ENCODE results near the gene KLHL17. TPM values are rescaled to one million over a fixed set of nuclear protein-coding genes. Genes with fewer than 3 reads are reported as not detected.
A peak's percentile ranks its signal among the peaks of the same experiment; 100 is the strongest.

Gene KLHL17
- total and polyA plus RNA-seq, 9 of the 15 experiments (the other 6 are each of a cell fraction or from before 2014, with no cell fraction given) = 0.14 to 84.8 (median 13.0) TPM

DNA sequence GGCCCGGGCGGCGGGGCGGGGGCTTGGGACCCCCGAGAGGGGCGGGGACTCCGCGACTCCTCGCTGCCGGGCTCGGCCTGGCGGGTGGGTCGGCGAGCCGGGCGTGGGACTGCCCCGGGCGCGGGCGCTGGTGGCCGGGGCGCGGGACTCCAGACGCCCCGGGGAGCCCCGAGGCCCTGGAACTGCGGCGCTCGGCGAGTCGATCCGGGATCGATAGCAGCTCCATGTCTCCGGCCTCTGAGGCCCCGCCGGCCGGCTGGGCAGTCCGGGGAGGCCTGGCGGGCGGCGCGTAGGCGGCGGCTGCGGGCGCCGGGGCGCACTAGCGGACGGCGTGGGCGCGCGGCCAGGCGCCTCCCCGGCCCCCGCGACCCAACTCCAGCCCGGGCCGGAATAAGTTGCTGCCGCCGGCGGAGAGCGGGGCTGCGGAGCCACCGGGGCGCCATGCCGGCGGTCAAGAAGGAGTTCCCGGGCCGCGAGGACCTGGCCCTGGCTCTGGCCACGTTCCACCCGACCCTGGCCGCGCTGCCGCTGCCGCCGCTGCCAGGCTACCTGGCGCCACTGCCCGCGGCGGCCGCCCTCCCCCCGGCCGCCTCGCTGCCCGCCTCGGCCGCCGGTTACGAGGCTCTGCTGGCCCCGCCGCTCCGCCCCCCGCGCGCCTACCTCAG, 36.3 kb upstream of the KLHL17 start (continued):
- TF ChIP-seq, protein P1, sequence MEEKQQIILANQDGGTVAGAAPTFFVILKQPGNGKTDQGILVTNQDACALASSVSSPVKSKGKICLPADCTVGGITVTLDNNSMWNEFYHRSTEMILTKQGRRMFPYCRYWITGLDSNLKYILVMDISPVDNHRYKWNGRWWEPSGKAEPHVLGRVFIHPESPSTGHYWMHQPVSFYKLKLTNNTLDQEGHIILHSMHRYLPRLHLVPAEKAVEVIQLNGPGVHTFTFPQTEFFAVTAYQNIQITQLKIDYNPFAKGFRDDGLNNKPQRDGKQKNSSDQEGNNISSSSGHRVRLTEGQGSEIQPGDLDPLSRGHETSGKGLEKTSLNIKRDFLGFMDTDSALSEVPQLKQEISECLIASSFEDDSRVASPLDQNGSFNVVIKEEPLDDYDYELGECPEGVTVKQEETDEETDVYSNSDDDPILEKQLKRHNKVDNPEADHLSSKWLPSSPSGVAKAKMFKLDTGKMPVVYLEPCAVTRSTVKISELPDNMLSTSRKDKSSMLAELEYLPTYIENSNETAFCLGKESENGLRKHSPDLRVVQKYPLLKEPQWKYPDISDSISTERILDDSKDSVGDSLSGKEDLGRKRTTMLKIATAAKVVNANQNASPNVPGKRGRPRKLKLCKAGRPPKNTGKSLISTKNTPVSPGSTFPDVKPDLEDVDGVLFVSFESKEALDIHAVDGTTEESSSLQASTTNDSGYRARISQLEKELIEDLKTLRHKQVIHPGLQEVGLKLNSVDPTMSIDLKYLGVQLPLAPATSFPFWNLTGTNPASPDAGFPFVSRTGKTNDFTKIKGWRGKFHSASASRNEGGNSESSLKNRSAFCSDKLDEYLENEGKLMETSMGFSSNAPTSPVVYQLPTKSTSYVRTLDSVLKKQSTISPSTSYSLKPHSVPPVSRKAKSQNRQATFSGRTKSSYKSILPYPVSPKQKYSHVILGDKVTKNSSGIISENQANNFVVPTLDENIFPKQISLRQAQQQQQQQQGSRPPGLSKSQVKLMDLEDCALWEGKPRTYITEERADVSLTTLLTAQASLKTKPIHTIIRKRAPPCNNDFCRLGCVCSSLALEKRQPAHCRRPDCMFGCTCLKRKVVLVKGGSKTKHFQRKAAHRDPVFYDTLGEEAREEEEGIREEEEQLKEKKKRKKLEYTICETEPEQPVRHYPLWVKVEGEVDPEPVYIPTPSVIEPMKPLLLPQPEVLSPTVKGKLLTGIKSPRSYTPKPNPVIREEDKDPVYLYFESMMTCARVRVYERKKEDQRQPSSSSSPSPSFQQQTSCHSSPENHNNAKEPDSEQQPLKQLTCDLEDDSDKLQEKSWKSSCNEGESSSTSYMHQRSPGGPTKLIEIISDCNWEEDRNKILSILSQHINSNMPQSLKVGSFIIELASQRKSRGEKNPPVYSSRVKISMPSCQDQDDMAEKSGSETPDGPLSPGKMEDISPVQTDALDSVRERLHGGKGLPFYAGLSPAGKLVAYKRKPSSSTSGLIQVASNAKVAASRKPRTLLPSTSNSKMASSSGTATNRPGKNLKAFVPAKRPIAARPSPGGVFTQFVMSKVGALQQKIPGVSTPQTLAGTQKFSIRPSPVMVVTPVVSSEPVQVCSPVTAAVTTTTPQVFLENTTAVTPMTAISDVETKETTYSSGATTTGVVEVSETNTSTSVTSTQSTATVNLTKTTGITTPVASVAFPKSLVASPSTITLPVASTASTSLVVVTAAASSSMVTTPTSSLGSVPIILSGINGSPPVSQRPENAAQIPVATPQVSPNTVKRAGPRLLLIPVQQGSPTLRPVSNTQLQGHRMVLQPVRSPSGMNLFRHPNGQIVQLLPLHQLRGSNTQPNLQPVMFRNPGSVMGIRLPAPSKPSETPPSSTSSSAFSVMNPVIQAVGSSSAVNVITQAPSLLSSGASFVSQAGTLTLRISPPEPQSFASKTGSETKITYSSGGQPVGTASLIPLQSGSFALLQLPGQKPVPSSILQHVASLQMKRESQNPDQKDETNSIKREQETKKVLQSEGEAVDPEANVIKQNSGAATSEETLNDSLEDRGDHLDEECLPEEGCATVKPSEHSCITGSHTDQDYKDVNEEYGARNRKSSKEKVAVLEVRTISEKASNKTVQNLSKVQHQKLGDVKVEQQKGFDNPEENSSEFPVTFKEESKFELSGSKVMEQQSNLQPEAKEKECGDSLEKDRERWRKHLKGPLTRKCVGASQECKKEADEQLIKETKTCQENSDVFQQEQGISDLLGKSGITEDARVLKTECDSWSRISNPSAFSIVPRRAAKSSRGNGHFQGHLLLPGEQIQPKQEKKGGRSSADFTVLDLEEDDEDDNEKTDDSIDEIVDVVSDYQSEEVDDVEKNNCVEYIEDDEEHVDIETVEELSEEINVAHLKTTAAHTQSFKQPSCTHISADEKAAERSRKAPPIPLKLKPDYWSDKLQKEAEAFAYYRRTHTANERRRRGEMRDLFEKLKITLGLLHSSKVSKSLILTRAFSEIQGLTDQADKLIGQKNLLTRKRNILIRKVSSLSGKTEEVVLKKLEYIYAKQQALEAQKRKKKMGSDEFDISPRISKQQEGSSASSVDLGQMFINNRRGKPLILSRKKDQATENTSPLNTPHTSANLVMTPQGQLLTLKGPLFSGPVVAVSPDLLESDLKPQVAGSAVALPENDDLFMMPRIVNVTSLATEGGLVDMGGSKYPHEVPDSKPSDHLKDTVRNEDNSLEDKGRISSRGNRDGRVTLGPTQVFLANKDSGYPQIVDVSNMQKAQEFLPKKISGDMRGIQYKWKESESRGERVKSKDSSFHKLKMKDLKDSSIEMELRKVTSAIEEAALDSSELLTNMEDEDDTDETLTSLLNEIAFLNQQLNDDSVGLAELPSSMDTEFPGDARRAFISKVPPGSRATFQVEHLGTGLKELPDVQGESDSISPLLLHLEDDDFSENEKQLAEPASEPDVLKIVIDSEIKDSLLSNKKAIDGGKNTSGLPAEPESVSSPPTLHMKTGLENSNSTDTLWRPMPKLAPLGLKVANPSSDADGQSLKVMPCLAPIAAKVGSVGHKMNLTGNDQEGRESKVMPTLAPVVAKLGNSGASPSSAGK (IDR thresholded peaks at IDR 0.05) = no peak
- peak; percentile 91 for TF ChIP-seq ZNF436 (CRISPR knock-in tag; IDR thresholded peaks at IDR 0.05)
- TF ChIP-seq MCM7 (IDR thresholded peaks at IDR 0.05) = no peak
- TF ChIP-seq TAL1 (IDR thresholded peaks at IDR 0.05) = no peak
- no peak for TF ChIP-seq POLR2A (conservative IDR thresholded peaks at IDR 0.05)
- TF ChIP-seq, protein P2, sequence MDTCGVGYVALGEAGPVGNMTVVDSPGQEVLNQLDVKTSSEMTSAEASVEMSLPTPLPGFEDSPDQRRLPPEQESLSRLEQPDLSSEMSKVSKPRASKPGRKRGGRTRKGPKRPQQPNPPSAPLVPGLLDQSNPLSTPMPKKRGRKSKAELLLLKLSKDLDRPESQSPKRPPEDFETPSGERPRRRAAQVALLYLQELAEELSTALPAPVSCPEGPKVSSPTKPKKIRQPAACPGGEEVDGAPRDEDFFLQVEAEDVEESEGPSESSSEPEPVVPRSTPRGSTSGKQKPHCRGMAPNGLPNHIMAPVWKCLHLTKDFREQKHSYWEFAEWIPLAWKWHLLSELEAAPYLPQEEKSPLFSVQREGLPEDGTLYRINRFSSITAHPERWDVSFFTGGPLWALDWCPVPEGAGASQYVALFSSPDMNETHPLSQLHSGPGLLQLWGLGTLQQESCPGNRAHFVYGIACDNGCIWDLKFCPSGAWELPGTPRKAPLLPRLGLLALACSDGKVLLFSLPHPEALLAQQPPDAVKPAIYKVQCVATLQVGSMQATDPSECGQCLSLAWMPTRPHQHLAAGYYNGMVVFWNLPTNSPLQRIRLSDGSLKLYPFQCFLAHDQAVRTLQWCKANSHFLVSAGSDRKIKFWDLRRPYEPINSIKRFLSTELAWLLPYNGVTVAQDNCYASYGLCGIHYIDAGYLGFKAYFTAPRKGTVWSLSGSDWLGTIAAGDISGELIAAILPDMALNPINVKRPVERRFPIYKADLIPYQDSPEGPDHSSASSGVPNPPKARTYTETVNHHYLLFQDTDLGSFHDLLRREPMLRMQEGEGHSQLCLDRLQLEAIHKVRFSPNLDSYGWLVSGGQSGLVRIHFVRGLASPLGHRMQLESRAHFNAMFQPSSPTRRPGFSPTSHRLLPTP (IDR thresholded peaks at IDR 0.05; ENCODE audit: borderline replicate concordance, extremely low read depth, insufficient read length) = peak; percentile 9
- no peak for TF ChIP-seq CHCHD3 (CRISPR knock-in tag; IDR thresholded peaks at IDR 0.05)
